ENCODE data around the gene MYH7.

- TF ChIP-seq ZNF133 (tag by site-specific recombination; IDR thresholded peaks at IDR 0.05) = no peak
- TF ChIP-seq ZNF707 (tag by site-specific recombination; IDR thresholded peaks at IDR 0.05) = no peak
- no peak for TF ChIP-seq PRDM6 (tag by site-specific recombination; IDR thresholded peaks at IDR 0.05)
Observed at GRCh38 chr14:23378612-23379220, 56.7 kb downstream of the MYH7 start.

Measured in HEK293 (cell line).